Measurements from ENCODE around the gene PDXK. TPM values are rescaled to one million over a fixed set of nuclear protein-coding genes. Genes with fewer than 3 reads are reported as not detected.

The PDXK gene
- polyA plus RNA-seq, 3 donors, result 128 to 214 (median 210) TPM

DNA sequence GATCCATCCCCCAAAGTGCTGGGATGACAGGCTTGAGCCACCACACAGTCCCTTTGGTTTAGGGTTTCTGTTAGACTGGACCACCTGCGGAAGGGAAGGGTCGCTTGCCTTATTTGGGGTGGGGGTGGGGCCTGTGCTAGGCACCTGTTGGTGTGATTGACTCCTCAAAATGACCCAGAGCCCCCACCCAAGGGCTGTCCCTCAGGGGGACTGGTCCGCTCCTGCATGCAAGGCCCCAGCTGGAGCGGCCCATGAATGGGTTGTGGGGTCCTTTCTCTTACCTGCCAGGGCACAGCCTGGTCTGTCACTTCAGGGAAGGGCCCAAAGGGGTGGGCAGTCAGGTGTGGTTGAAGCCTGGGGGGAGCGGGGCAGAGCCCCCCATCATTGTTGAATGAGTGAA is 59.0 kb downstream of the PDXK start:
- H3K9me3 Mint-ChIP-seq, result no peaks in the 10 kb centered on the region
- peaks cover 41% of the 10 kb centered on the region for H3K4me1 Mint-ChIP-seq
- H3K79me2 ChIP-seq (ENCODE audit: insufficient read depth, low read length), result peaks cover 16% of the 10 kb centered on the region

DNA sequence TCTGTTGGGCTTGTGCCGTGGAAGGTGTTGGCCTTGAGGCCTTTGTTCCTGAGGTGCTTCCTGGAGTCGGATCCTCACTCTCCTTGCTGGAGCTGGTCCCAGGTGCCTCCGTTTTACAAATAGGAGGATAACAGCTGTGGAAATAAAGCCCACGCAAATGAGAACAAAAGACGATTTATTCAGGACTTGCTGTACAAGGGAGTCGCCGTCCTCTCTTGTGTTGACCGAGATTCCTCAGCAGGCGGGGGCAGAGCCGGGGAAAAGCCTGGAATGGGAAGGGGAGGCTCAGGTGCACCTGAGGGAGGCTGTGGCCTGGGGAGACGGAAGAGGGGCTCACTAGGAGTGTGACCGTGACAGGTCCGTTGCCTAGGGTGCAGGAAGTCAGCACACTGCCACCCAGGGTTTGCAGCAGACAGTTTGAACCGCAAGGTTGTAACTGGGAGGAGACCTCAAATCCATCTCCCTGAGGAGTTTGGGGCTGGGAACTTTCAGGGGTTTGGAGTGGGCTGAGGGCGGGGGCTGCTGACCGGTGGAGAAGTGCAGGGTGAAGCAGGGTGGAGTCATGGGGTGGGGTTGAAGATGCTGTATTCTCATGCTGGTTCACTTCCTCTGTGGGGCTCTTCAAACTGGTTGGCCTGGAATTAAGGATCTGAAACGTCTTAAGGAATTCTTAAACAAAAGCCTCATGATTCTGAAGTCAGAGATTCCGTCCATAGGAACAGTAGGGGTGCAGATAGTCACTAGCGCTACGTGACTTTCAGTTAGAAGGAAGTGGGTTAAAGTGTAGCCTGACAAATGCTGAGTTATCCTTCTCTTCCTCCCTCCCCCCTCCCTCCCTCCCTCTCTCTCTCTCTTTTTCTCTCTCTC is 59.8 kb downstream of the PDXK start:
- Histone ChIP-seq H3K4me1 (ENCODE audit: control insufficient read depth in 1 of 2, insufficient read depth in 2 of 2, low read length in 2 of 2) (peaks cover 38 to 69% of the 10 kb centered on the region in 2 donors), H3K9me3 (replicated peaks in 1 of 2; ENCODE audit: control insufficient read depth in 1 of 2, insufficient read depth in 1 of 2, low read length in 2 of 2) (no peaks in the 10 kb centered on the region), H4K20me1 (ENCODE audit: insufficient read depth, low read length) (peaks cover 22% of the 10 kb centered on the region), H3K27me3 (ENCODE audit: control insufficient read depth in 2 of 2, insufficient read depth in 2 of 2, low read length in 2 of 2) (no peaks in the 10 kb centered on the region), H3K4me3 (replicated peaks in 1 of 3; ENCODE audit: low read depth in 2 of 3, low read length in 3 of 3) (peak overlapping the region in 1 of 3 experiments; percentile 30), H3K36me3 (replicated peaks in 1 of 2; ENCODE audit: control insufficient read depth in 1 of 2, insufficient read depth in 2 of 2, low read length in 2 of 2) (peaks cover 10 to 11% of the 10 kb centered on the region in 2 donors), H3K27ac (ENCODE audit: low read depth in 1 of 2, low read length in 2 of 2) (peak overlapping the region; percentile 29 to 67), H2AFZ (ENCODE audit: insufficient read depth, low read depth, low read length, poor library complexity, severe bottlenecking) (peak overlapping the region; percentile 9), H3K79me2 (ENCODE audit: insufficient read depth, low read length) (peaks cover 16% of the 10 kb centered on the region), H3K9ac (ENCODE audit: insufficient read depth, low read length, poor library complexity, severe bottlenecking) (no peak overlapping the region), H3K4me2 (replicated peaks; ENCODE audit: extremely low read depth, low read length, poor library complexity, severe bottlenecking) (peak overlapping the region; percentile 53)
- peaks cover 11 to 15% of the 10 kb centered on the region in 2 donors for H3K36me3 Mint-ChIP-seq
- peak overlapping the region; percentile 47 to 84 for H3K4me3 Mint-ChIP-seq
- TF ChIP-seq, protein P1, sequence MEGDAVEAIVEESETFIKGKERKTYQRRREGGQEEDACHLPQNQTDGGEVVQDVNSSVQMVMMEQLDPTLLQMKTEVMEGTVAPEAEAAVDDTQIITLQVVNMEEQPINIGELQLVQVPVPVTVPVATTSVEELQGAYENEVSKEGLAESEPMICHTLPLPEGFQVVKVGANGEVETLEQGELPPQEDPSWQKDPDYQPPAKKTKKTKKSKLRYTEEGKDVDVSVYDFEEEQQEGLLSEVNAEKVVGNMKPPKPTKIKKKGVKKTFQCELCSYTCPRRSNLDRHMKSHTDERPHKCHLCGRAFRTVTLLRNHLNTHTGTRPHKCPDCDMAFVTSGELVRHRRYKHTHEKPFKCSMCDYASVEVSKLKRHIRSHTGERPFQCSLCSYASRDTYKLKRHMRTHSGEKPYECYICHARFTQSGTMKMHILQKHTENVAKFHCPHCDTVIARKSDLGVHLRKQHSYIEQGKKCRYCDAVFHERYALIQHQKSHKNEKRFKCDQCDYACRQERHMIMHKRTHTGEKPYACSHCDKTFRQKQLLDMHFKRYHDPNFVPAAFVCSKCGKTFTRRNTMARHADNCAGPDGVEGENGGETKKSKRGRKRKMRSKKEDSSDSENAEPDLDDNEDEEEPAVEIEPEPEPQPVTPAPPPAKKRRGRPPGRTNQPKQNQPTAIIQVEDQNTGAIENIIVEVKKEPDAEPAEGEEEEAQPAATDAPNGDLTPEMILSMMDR (IDR thresholded peaks at IDR 0.05), result no peak
- no peaks in the 10 kb centered on the region for H3K9me3 Mint-ChIP-seq
- 53% methylated on average over 17 of the region's 20 CpGs for WGBS (ENCODE audit: insufficient coverage)
- peak overlapping the region; percentile 70 to 88 (median 86) for H3K27ac Mint-ChIP-seq
- peaks cover 0 to 2% (median 0%) of the 10 kb centered on the region in 3 donors for H3K27me3 Mint-ChIP-seq (ENCODE audit: low read depth in 3 of 3)
- intact Hi-C loops (cut with micrococcal nuclease), result loop anchor here in 1 of 2 donors (5.0 kb wide), 1 partner anchor 51 kb away; no protein-coding TSS in a partner anchor
- DNase-seq, result peak; percentile 56 to 80 (median 62)
- H3K4me1 Mint-ChIP-seq, result peaks cover 48% of the 10 kb centered on the region

More for the DNA sequence above, 59.0 kb downstream of the PDXK start:
- Mint-ChIP-seq H3K4me3 (no peak overlapping the region), H3K27ac (peak overlapping the region in 2 of 7 donors; percentile 21 to 82), H3K27me3 (ENCODE audit: low read depth in 3 of 3) (no peaks in the 10 kb centered on the region), H3K36me3 (peaks cover 18 to 22% of the 10 kb centered on the region in 2 donors)
- no peak overlapping the region for H2AFZ ChIP-seq (ENCODE audit: insufficient read depth, low read depth, low read length, poor library complexity, severe bottlenecking)
- no peak for DNase-seq
- H3K9me3 ChIP-seq (replicated peaks in 1 of 2; ENCODE audit: control insufficient read depth in 1 of 2, insufficient read depth in 1 of 2, low read length in 2 of 2), result no peaks in the 10 kb centered on the region
- peaks cover 17 to 18% of the 10 kb centered on the region in 2 donors for H3K36me3 ChIP-seq (replicated peaks in 1 of 2; ENCODE audit: control insufficient read depth in 1 of 2, insufficient read depth in 2 of 2, low read length in 2 of 2)
- no peak overlapping the region for H3K9ac ChIP-seq (ENCODE audit: insufficient read depth, low read length, poor library complexity, severe bottlenecking)
- no peak overlapping the region for H3K4me2 ChIP-seq (replicated peaks; ENCODE audit: extremely low read depth, low read length, poor library complexity, severe bottlenecking)
- H4K20me1 ChIP-seq (ENCODE audit: insufficient read depth, low read length), result peaks cover 28% of the 10 kb centered on the region
- no peak overlapping the region for H3K27ac ChIP-seq (ENCODE audit: low read depth in 1 of 2, low read length in 2 of 2)
- H3K4me3 ChIP-seq (replicated peaks in 1 of 3; ENCODE audit: low read depth in 2 of 3, low read length in 3 of 3), result no peak overlapping the region
- peaks cover 34 to 61% of the 10 kb centered on the region in 2 donors for H3K4me1 ChIP-seq (ENCODE audit: control insufficient read depth in 1 of 2, insufficient read depth in 2 of 2, low read length in 2 of 2)
- H3K27me3 ChIP-seq (ENCODE audit: control insufficient read depth in 2 of 2, insufficient read depth in 2 of 2, low read length in 2 of 2), result no peaks in the 10 kb centered on the region
- intact Hi-C loops (cut with micrococcal nuclease), result loop anchor here in 1 of 2 donors (5.0 kb wide), 1 partner anchor 51 kb away; no protein-coding TSS in a partner anchor
- TF ChIP-seq, protein P1 (IDR thresholded peaks at IDR 0.05), result no peak
- 100% methylated on average over 2 of the region's 5 CpGs for WGBS (ENCODE audit: insufficient coverage)

Measured in CD14-positive monocyte (primary cell).